Small intestine (tissue), 7 donors: Measurements from ENCODE around the gene FAHD1. TPM values are rescaled to one million over a fixed set of nuclear protein-coding genes. Genes with fewer than 3 reads are reported as not detected.

Experiments used
- DNase-seq, 2 donors: peaks; one replicate each; pipeline versions ENCODE4 v3.0.0 to v3.0.0-alpha.2; 2013
- FAIRE-seq: peaks from 2 replicates; lab custom pipeline; 2012; peaks lifted over from hg19 to GRCh38; lab: Jason Lieb, UNC
- H3K27ac ChIP-seq, 3 donors: one replicate each; pipeline ENCODE4 v1.5.1; 2013; ENCODE audit warnings: low read length in 2 of 3, mild to moderate bottlenecking in 2 of 3, control low read depth in 1 of 3, inconsistent platforms in 1 of 3, low read depth in 1 of 3, moderate library complexity in 1 of 3
- H3K27me3 ChIP-seq, 3 donors: one replicate each; pipeline ENCODE4 v1.6.1; 2013; ENCODE audit warnings: low read length in 3 of 3, inconsistent platforms in 1 of 3; ENCODE audit not compliant: control insufficient read depth in 3 of 3, insufficient read depth in 3 of 3
- H3K36me3 ChIP-seq, 3 donors: one replicate each; pipeline ENCODE4 v1.6.1; 2013; ENCODE audit warnings: low read length in 3 of 3, inconsistent platforms in 1 of 3, low read depth in 1 of 3, mild to moderate bottlenecking in 1 of 3, moderate library complexity in 1 of 3; ENCODE audit not compliant: control insufficient read depth in 3 of 3, insufficient read depth in 2 of 3
- H3K4me1 ChIP-seq, 3 donors: one replicate each; pipeline ENCODE4 v1.6.1; 2013; ENCODE audit warnings: low read length in 2 of 3, inconsistent platforms in 1 of 3, low read depth in 1 of 3, mild to moderate bottlenecking in 1 of 3, moderate library complexity in 1 of 3; ENCODE audit not compliant: control insufficient read depth in 3 of 3, insufficient read depth in 2 of 3
- H3K4me3 ChIP-seq, 3 donors: one replicate each; pipeline ENCODE4 v1.5.1; 2013; ENCODE audit warnings: low read length in 3 of 3, control low read depth in 1 of 3, inconsistent platforms in 1 of 3, low read depth in 1 of 3, mild to moderate bottlenecking in 1 of 3, moderate library complexity in 1 of 3
- H3K9me3 ChIP-seq, 2 donors: one replicate each; pipeline ENCODE4 v1.6.1; 2013; ENCODE audit warnings: low read depth in 1 of 2, low read length in 1 of 2; ENCODE audit not compliant: control insufficient read depth in 2 of 2, insufficient read depth in 1 of 2
- WGBS, 3 donors: extraction: QIAGEN DNeasy Blood & Tissue Kit; methylation state at CpG; one replicate each; pipeline ENCODE4 v1.1.7; 2013; 5-methylcytosine and 5-hydroxymethylcytosine counted together
- polyA plus RNA-seq, 4 donors: library from polyadenylated mRNA; stranded (reverse) in 3 of 4; unstranded in 1 of 4; fragments of 200-250 nt in 3 of 4; fragments of 120-200 nt in 1 of 4; gene quantifications; one replicate each; pipeline versions ENCODE4 v1.2.1 to v1.2.3, GENCODE V29; 2013
- donor health status: healthy with polysubstance abuse.
- donor health status: control.
- donor health status: control.
- donor health status: Bipolar disorder and iron deficiency.
- donor health status: healthy.

Gene FAHD1
- polyA plus RNA-seq, 4 donors: 55.1 to 181 (median 76.7) TPM

GRCh38 chr16:1832838-1833454 lies 5.9 kb downstream of the FAHD1 start:
- peaks cover 0 to 30% (median 0%) of the 10 kb centered on the region in 3 donors for H3K4me1 ChIP-seq
- peaks cover 0 to 19% (median 0%) of the 10 kb centered on the region in 3 donors for H3K36me3 ChIP-seq
- H3K4me3 ChIP-seq: no peak overlapping the region
- H3K27ac ChIP-seq: no peak overlapping the region
- no peaks in the 10 kb centered on the region for H3K27me3 ChIP-seq
- 62 to 75% (median 68%) methylated on average over 9 of the region's 9 CpGs for WGBS, 3 donors
- no peaks in the 10 kb centered on the region for H3K9me3 ChIP-seq
- no peak for FAIRE-seq
- DNase-seq: no peak

GRCh38 chr16:1834096-1834495 lies 7.1 kb downstream of the FAHD1 start:
- FAIRE-seq (no peak), DNase-seq (no peak)
- 68 to 85% (median 84%) methylated on average over 5 of the region's 5 CpGs for WGBS, 3 donors
- Histone ChIP-seq H3K36me3 (peaks cover 0 to 21% (median 0%) of the 10 kb centered on the region in 3 donors), H3K27ac (no peak overlapping the region), H3K4me3 (no peak overlapping the region), H3K4me1 (peaks cover 0 to 30% (median 0%) of the 10 kb centered on the region in 3 donors), H3K27me3 (no peaks in the 10 kb centered on the region), H3K9me3 (no peaks in the 10 kb centered on the region)

- H3K4me3 ChIP-seq: no peak overlapping the region
- H3K9me3 ChIP-seq: no peaks in the 10 kb centered on the region
- peaks cover 0 to 7% (median 2%) of the 10 kb centered on the region in 3 donors for H3K36me3 ChIP-seq
- DNase-seq (peak in 1 of 2 donors; percentile 33), FAIRE-seq (no peak)
- no peaks in the 10 kb centered on the region for H3K27me3 ChIP-seq
- H3K4me1 ChIP-seq: no peaks in the 10 kb centered on the region
- 66 to 77% (median 72%) methylated on average over 9 of the region's 9 CpGs for WGBS, 3 donors
- H3K27ac ChIP-seq: peak overlapping the region in 1 of 3 donors; percentile 18
These were observed 12.5 kb downstream of the FAHD1 start for GRCh38 chr16:1839554-1839953.

DNA sequence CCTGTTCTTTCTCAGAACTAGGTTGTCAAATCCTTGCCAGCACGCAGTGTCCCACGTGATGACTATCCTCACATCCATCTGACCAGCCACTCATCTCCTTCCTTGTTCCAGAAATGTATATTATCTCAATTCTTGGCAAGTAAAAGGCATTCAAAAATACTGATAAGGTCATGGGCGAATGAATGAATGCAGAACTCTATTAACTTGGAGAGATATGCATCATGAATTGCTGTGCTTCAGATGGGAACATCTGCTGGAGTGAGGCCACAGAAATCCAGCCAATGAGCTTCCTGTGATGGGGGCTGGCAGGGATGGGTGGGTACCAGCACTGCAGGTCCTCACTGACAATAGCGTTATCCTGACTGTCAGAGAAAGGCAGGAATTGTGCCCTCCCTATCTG lies 19.0 kb downstream of the FAHD1 start:
- H3K27me3 ChIP-seq: no peaks in the 10 kb centered on the region
- H3K4me3 ChIP-seq: no peak overlapping the region
- FAIRE-seq (no peak), DNase-seq (no peak)
- H3K4me1 ChIP-seq: no peaks in the 10 kb centered on the region
- no peaks in the 10 kb centered on the region for H3K9me3 ChIP-seq
- H3K36me3 ChIP-seq: no peaks in the 10 kb centered on the region
- WGBS, 3 donors: 15 to 46% (median 39%) methylated on average over 4 of the region's 4 CpGs
- no peak overlapping the region for H3K27ac ChIP-seq

- 86 to 100% (median 89%) methylated on average over 1 of the region's 1 CpG for WGBS, 3 donors
- Histone ChIP-seq H3K36me3 (no peaks in the 10 kb centered on the region), H3K4me3 (no peak overlapping the region), H3K27ac (no peak overlapping the region), H3K4me1 (no peaks in the 10 kb centered on the region), H3K27me3 (no peaks in the 10 kb centered on the region), H3K9me3 (no peaks in the 10 kb centered on the region)
- DNase-seq: no peak
- FAIRE-seq: no peak
These were observed 19.4 kb downstream of the FAHD1 start for GRCh38 chr16:1846416-1846815.

- Histone ChIP-seq H3K27me3 (peaks cover 0 to 14% (median 0%) of the 10 kb centered on the region in 3 donors), H3K4me1 (no peaks in the 10 kb centered on the region), H3K9me3 (no peaks in the 10 kb centered on the region), H3K36me3 (no peaks in the 10 kb centered on the region), H3K4me3 (no peak overlapping the region), H3K27ac (no peak overlapping the region)
- DNase-seq (no peak), FAIRE-seq (no peak)
- 75 to 86% (median 82%) methylated on average over 7 of the region's 7 CpGs for WGBS, 3 donors
These were observed 24.0 kb downstream of the FAHD1 start for GRCh38 chr16:1850981-1851380.

DNA sequence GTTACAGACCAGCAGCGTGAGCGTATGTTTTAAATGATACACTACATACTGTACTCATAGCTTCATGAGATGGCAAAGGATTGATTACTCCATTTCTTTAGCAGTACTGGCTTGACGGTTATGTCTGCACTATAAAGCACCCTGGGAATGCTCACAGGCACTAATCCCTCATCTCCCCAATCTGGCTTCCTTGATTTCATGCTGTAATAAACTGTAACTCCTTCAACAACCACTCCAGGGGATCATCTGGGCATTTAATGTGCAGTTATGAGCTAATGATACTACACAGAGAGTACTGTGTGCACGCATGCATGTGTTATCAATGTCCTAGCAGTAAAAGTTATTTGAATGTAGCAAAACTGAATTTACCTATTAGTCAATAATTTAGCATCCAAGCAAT lies 24.8 kb downstream of the FAHD1 start:
- peaks cover 0 to 14% (median 0%) of the 10 kb centered on the region in 3 donors for H3K27me3 ChIP-seq
- DNase-seq (no peak), FAIRE-seq (no peak)
- H3K4me3 ChIP-seq: no peak overlapping the region
- 59 to 68% (median 62%) methylated on average over 4 of the region's 4 CpGs for WGBS, 3 donors
- no peaks in the 10 kb centered on the region for H3K36me3 ChIP-seq
- no peaks in the 10 kb centered on the region for H3K4me1 ChIP-seq
- H3K27ac ChIP-seq: no peak overlapping the region
- no peaks in the 10 kb centered on the region for H3K9me3 ChIP-seq

DNA sequence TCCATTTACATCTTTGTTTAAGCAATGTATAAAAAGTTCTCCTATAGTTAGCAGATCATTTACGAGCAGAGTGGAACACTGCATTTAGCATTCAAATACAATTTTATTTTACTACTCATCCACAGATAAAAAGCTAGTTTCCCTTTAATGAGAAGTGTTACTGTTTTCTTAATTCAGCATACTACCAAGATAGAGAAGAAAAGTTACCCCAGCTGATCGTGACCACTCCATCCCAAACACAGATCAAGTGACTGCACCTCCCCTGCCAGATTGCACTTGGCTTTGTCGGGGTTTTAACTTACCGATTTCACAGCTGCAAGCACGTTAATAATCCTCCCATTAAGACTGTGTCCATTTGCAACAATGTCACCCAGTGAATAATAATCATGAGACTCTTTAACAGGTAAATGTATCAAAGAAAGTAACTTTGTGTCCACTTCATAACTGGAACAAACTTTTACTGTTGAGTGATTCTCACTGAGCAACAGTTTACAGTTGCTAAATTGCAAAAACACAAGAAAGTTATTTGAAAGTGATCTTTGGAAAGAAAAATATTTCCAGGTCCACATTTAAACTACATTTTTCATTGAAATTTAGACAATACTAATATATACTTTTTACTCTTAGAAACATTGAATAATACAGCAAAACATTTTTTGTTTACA lies 30.6 kb downstream of the FAHD1 start:
- no peak overlapping the region for H3K27ac ChIP-seq
- no peak for FAIRE-seq
- 51 to 58% (median 57%) methylated on average over 5 of the region's 5 CpGs for WGBS, 3 donors
- H3K9me3 ChIP-seq: no peaks in the 10 kb centered on the region
- no peak for DNase-seq
- H3K36me3 ChIP-seq: no peaks in the 10 kb centered on the region
- peaks cover 0 to 10% (median 3%) of the 10 kb centered on the region in 3 donors for H3K4me1 ChIP-seq
- no peak overlapping the region for H3K4me3 ChIP-seq
- peaks cover 0 to 13% (median 6%) of the 10 kb centered on the region in 3 donors for H3K27me3 ChIP-seq
